K562 (cell line): Measurements from ENCODE around the gene CYB5D1. TPM values are rescaled to one million over a fixed set of nuclear protein-coding genes. Genes with fewer than 3 reads are reported as not detected.

ENCODE experiments used
- ATF1 ChIP-seq, 2 experiments: fragments of 450-650 bp in 1 of 2; IDR thresholded peaks; 2 replicates each; pipeline ENCODE4 v1.6.1; 2016; ENCODE audit warnings: missing compliant biosample characterization in 1 of 2, missing genetic modification characterization in 1 of 2
- BCOR ChIP-seq: fragments of 450-650 bp; IDR thresholded peaks from 2 replicates; pipeline ENCODE4 v1.6.1; 2016
- CREB1 ChIP-seq, 2 experiments: sonication (generic) in 1 of 2; formaldehyde crosslinking in 1 of 2; IDR thresholded peaks; 2 replicates each; pipeline versions ENCODE4 v1.6.1 to v1.8.0; 2012 to 2022; ENCODE audit warnings: inconsistent platforms in 1 of 2, mild to moderate bottlenecking in 1 of 2, missing genetic modification reagents in 1 of 2, moderate library complexity in 1 of 2
- ELK1 ChIP-seq: sonication (generic); formaldehyde crosslinking; IDR thresholded peaks from 2 replicates; pipeline ENCODE4 v1.8.1; 2022; ENCODE audit warnings: missing genetic modification reagents
- GABPA ChIP-seq: fragments of 200-800 bp; sonication (Bioruptor generic); conservative IDR thresholded peaks from 2 replicates; pipeline ENCODE4 v1.6.1; 2016; ENCODE audit warnings: low read depth, missing genetic modification characterization, missing compliant biosample characterization
- HCFC1 ChIP-seq: IDR thresholded peaks from 2 replicates; pipeline ENCODE4 v1.6.1; 2012; ENCODE audit warnings: low read depth, low read length, improper control_type of control experiment
- MBD2 ChIP-seq: sonication (generic); IDR thresholded peaks from 2 replicates; pipeline ENCODE4 v1.6.1; 2016; ENCODE audit warnings: low read depth, borderline replicate concordance
- MGA ChIP-seq: fragments of 450-650 bp; IDR thresholded peaks from 2 replicates; pipeline ENCODE4 v1.6.1; 2016; ENCODE audit warnings: mild to moderate bottlenecking, moderate library complexity
- NEUROD1 ChIP-seq: fragments of 150-350 bp; IDR thresholded peaks from 2 replicates; pipeline ENCODE4 v1.6.1; 2014; ENCODE audit warnings: borderline replicate concordance, low read length, low read depth; ENCODE audit not compliant: partially characterized antibody
- NRF1 ChIP-seq, 2 experiments: fragments of 450-650 bp; IDR thresholded peaks in 1 of 2; conservative IDR thresholded peaks in 1 of 2; 2 replicates each; pipeline ENCODE4 v1.6.1; 2014; ENCODE audit warnings: mild to moderate bottlenecking in 2 of 2
- SETDB1 ChIP-seq: IDR thresholded peaks from one replicate; pipeline ENCODE4 v1.6.1; 2012; ENCODE audit warnings: low read length, control low read depth, inconsistent platforms
- SIN3B ChIP-seq: fragments of 450-650 bp; IDR thresholded peaks from 2 replicates; pipeline ENCODE4 v1.6.1; 2017; ENCODE audit warnings: low read depth, mild to moderate bottlenecking, moderate library complexity
- SMAD4 ChIP-seq: fragments of 250-450 bp; sonication (Bioruptor Pico); conservative IDR thresholded peaks from 2 replicates; pipeline ENCODE4 v1.8.0; 2021; ENCODE audit warnings: inconsistent platforms, mild to moderate bottlenecking, moderate library complexity
- ZBTB34 ChIP-seq: fragments of 250-450 bp; sonication (Bioruptor Pico); IDR thresholded peaks from 2 replicates; pipeline ENCODE4 v1.8.0; 2021; ENCODE audit warnings: mild to moderate bottlenecking, moderate library complexity
- ZNF436 ChIP-seq: fragments of 250-450, 450-650 bp; sonication (Bioruptor Pico); formaldehyde crosslinking; IDR thresholded peaks from 2 replicates; pipeline ENCODE4 v1.7.0; 2020; ENCODE audit warnings: mild to moderate bottlenecking
- polyA plus RNA-seq, 8 experiments: library from polyadenylated mRNA; depleted of rRNA in 4 of 8; stranded (reverse) in 5 of 8; unstranded in 3 of 8; fragments of >200 nt; fragmentation: Nextera tagmentation in 2 of 8; fragmentation: Illumina TruSeq in 1 of 8; extraction: Ambion mirVana in 2 of 8; extraction: Trizol in 1 of 8; gene quantifications; 2 replicates each; pipeline versions ENCODE4 v1.2.1 to v1.2.3, GENCODE V29; 2011 to 2014; ENCODE audit warnings: inconsistent platforms in 1 of 8, missing spikeins in 1 of 8
- total RNA-seq, 7 experiments: library from RNA; depleted of rRNA in 6 of 7; stranded (reverse); fragments of >200 nt in 6 of 7; fragmentation: Illumina TruSeq in 2 of 7; extraction: Trizol in 2 of 7; gene quantifications; 2 replicates each; pipeline versions ENCODE4 v1.2.1 to v1.2.3, GENCODE V29; 2011 to 2021; ENCODE audit warnings: low replicate concordance in 1 of 7

Gene CYB5D1
- total and polyA plus RNA-seq, 9 of the 15 experiments (the other 6 are each of a cell fraction or from before 2014, with no cell fraction given): 2.4 to 7.9 (median 5.7) TPM

- no peak for TF ChIP-seq HCFC1
- TF ChIP-seq NRF1 (conservative IDR thresholded peaks at IDR 0.05 in 1 of 2, IDR thresholded peaks at IDR 0.05 in 1 of 2): no peak
- TF ChIP-seq CREB1 (IDR thresholded peaks at IDR 0.05): no peak; the same call in 1 of the 2 replicates
- peak; percentile 50; the same call in 1 of the 2 replicates for TF ChIP-seq CREB1 (CRISPR knock-in tag; IDR thresholded peaks at IDR 0.05)
- TF ChIP-seq SETDB1: no peak
- no peak for TF ChIP-seq ELK1
- TF ChIP-seq NEUROD1: no peak
- peak; percentile 99 for TF ChIP-seq SMAD4 (CRISPR knock-in tag)
- no peak for TF ChIP-seq ZBTB34 (CRISPR knock-in tag)
- TF ChIP-seq SIN3B: no peak
- TF ChIP-seq BCOR: no peak; the same call in 1 of the 2 replicates
- no peak for TF ChIP-seq MBD2
- peak; percentile 65; the same call in 1 of the 2 replicates for TF ChIP-seq MGA
- no peak for TF ChIP-seq GABPA (tag)
- TF ChIP-seq ATF1 (CRISPR knock-in tag; IDR thresholded peaks at IDR 0.05): no peak
- peak; percentile 53; the same call in 1 of the 2 replicates for TF ChIP-seq ATF1 (tag; IDR thresholded peaks at IDR 0.05)
- TF ChIP-seq ZNF436 (CRISPR knock-in tag): no peak
Measured at GRCh38 chr17:7841396-7841914, 16.3 kb upstream of the CYB5D1 start (continued).
